H9 (cell line): ENCODE measurements around the gene UBE4B. TPM values are rescaled to one million over a fixed set of nuclear protein-coding genes. Genes with fewer than 3 reads are reported as not detected.

Experiments used
- DNase-seq: peaks from one replicate; pipeline ENCODE4 v3.0.0-alpha.2; 2017
- H2AFZ ChIP-seq: one replicate; pipeline ENCODE4 v1.6.1; 2013; ENCODE audit warnings: mild to moderate bottlenecking, low read length, control low read depth, moderate library complexity
- H2AK5ac ChIP-seq: 2 replicates; pipeline ENCODE4 v1.6.1; 2013; ENCODE audit warnings: low read length, control low read depth, mixed read lengths; ENCODE audit not compliant: insufficient read length
- H2BK120ac ChIP-seq: one replicate; pipeline ENCODE4 v1.6.1; 2013; ENCODE audit warnings: low read depth, mild to moderate bottlenecking, low read length, control low read depth, inconsistent platforms; ENCODE audit not compliant: poor library complexity, severe bottlenecking
- H2BK12ac ChIP-seq: 2 replicates; pipeline ENCODE4 v1.6.1; 2013; ENCODE audit warnings: low read length, control low read depth, mixed read lengths, low read depth; ENCODE audit not compliant: insufficient read length
- H2BK15ac ChIP-seq: 2 replicates; pipeline ENCODE4 v1.6.1; 2013; ENCODE audit warnings: low read depth, low read length, control low read depth
- H2BK20ac ChIP-seq: one replicate; pipeline ENCODE4 v1.6.1; 2013; ENCODE audit warnings: low read depth, mild to moderate bottlenecking, low read length, control low read depth, inconsistent platforms; ENCODE audit not compliant: poor library complexity, severe bottlenecking
- H2BK5ac ChIP-seq: 2 replicates; pipeline ENCODE4 v1.6.1; 2013; ENCODE audit warnings: low read length, control low read depth, mixed read lengths; ENCODE audit not compliant: insufficient read length
- H3K14ac ChIP-seq: 2 replicates; pipeline ENCODE4 v1.6.1; 2013; ENCODE audit warnings: low read length, control low read depth; ENCODE audit not compliant: insufficient read depth
- H3K18ac ChIP-seq: 2 replicates; pipeline ENCODE4 v1.6.1; 2013; ENCODE audit warnings: low read depth, mild to moderate bottlenecking, mixed read lengths, low read length, control low read depth; ENCODE audit not compliant: insufficient read length
- H3K23ac ChIP-seq: 2 replicates; pipeline ENCODE4 v1.6.1; 2013; ENCODE audit warnings: low read length, control low read depth, mixed read lengths, low read depth; ENCODE audit not compliant: insufficient read length
- H3K23me2 ChIP-seq: 2 replicates; pipeline ENCODE4 v1.6.1; 2013; ENCODE audit warnings: low read depth, mild to moderate bottlenecking, mixed read lengths, low read length, control low read depth; ENCODE audit not compliant: insufficient read length, poor library complexity, severe bottlenecking
- H3K27ac ChIP-seq: 2 replicates; pipeline ENCODE4 v1.5.1; 2013; ENCODE audit warnings: low read length, control low read depth, mixed read lengths, low read depth; ENCODE audit not compliant: insufficient read length
- H3K27me3 ChIP-seq: 2 replicates; pipeline ENCODE4 v1.6.1; 2013; ENCODE audit warnings: low read length, control low read depth, inconsistent platforms; ENCODE audit not compliant: insufficient read depth
- H3K4ac ChIP-seq: 2 replicates; pipeline ENCODE4 v1.6.1; 2013; ENCODE audit warnings: low read depth, mild to moderate bottlenecking, control low read depth, inconsistent platforms, low read length, moderate library complexity
- H3K4me1 ChIP-seq: 2 replicates; pipeline ENCODE4 v1.6.1; 2013; ENCODE audit warnings: low read length, control low read depth, inconsistent platforms; ENCODE audit not compliant: insufficient read depth
- H3K4me2 ChIP-seq: 2 replicates; pipeline ENCODE4 v1.6.1; 2013; ENCODE audit warnings: low read length, control low read depth, mixed read lengths; ENCODE audit not compliant: insufficient read length, insufficient read depth
- H3K56ac ChIP-seq: 2 replicates; pipeline ENCODE4 v1.6.1; 2013; ENCODE audit warnings: low read depth, mild to moderate bottlenecking, mixed read lengths, low read length, control low read depth; ENCODE audit not compliant: insufficient read length
- H3K79me1 ChIP-seq: 2 replicates; pipeline ENCODE4 v1.6.1; 2013; ENCODE audit warnings: low read depth, mild to moderate bottlenecking, moderate library complexity, low read length, control low read depth, inconsistent platforms; ENCODE audit not compliant: insufficient read depth, poor library complexity, severe bottlenecking
- H3K79me2 ChIP-seq: 2 replicates; pipeline ENCODE4 v1.6.1; 2013; ENCODE audit warnings: low read length, control low read depth, inconsistent platforms; ENCODE audit not compliant: insufficient read depth
- H3K9ac ChIP-seq: 2 replicates; pipeline ENCODE4 v1.6.1; 2013; ENCODE audit warnings: low read length, control low read depth, mixed read lengths; ENCODE audit not compliant: insufficient read length; ENCODE audit errors: extremely low read depth
- H3K9me3 ChIP-seq: one replicate; pipeline ENCODE4 v1.6.1; 2013; ENCODE audit warnings: low read depth, low read length, inconsistent platforms; ENCODE audit not compliant: control insufficient read depth
- H3T11ph ChIP-seq: one replicate; pipeline ENCODE4 v1.6.1; 2013; ENCODE audit warnings: mild to moderate bottlenecking, low read length, control low read depth, inconsistent platforms
- H4K20me1 ChIP-seq: one replicate; pipeline ENCODE4 v1.6.1; 2013; ENCODE audit not compliant: control insufficient read depth, insufficient read length, insufficient read depth
- H4K5ac ChIP-seq: 2 replicates; pipeline ENCODE4 v1.6.1; 2013; ENCODE audit warnings: low read depth, mild to moderate bottlenecking, mixed read lengths, low read length, control low read depth; ENCODE audit not compliant: insufficient read length
- H4K8ac ChIP-seq: replicated peaks from 2 replicates; pipeline ENCODE4 v1.6.1; 2013; ENCODE audit warnings: low read length, control low read depth, mixed read lengths, low read depth; ENCODE audit not compliant: insufficient read length
- H4K91ac ChIP-seq: 2 replicates; pipeline ENCODE4 v1.6.1; 2013; ENCODE audit warnings: low read depth, mild to moderate bottlenecking, moderate library complexity, mixed read lengths, low read length, control low read depth; ENCODE audit not compliant: insufficient read length
- H3K27ac Mint-ChIP-seq, 3 experiments: 2 replicates in 2 of 3; 3 replicates in 1 of 3; pipeline ENCODE4 v1.8.0; 2020 to 2021; ENCODE audit warnings: mixed read lengths in 3 of 3, mild to moderate bottlenecking in 1 of 3, moderate library complexity in 1 of 3
- H3K27me3 Mint-ChIP-seq: 2 replicates; pipeline ENCODE4 v1.8.0; 2021; ENCODE audit warnings: low read depth, mild to moderate bottlenecking, moderate library complexity, mixed read lengths
- H3K36me3 Mint-ChIP-seq, 3 experiments: 2 replicates in 2 of 3; 3 replicates in 1 of 3; pipeline ENCODE4 v1.8.0; 2020 to 2021; ENCODE audit warnings: low read depth in 3 of 3, mixed read lengths in 3 of 3; ENCODE audit not compliant: insufficient read depth in 1 of 3
- H3K4me1 Mint-ChIP-seq, 2 experiments: 2 replicates each; pipeline ENCODE4 v1.8.0; 2020; ENCODE audit warnings: mixed read lengths in 2 of 2
- H3K4me3 Mint-ChIP-seq, 2 experiments: 2 replicates in 1 of 2; 3 replicates in 1 of 2; pipeline ENCODE4 v1.8.0; 2020 to 2021; ENCODE audit warnings: mild to moderate bottlenecking in 2 of 2, mixed read lengths in 2 of 2, moderate library complexity in 1 of 2
- H3K9me3 Mint-ChIP-seq, 2 experiments: 2 replicates in 1 of 2; 3 replicates in 1 of 2; pipeline ENCODE4 v1.8.0; 2020; ENCODE audit warnings: mild to moderate bottlenecking in 2 of 2, mixed read lengths in 2 of 2, moderate library complexity in 1 of 2
- WGBS: extraction: QIAGEN DNeasy Blood & Tissue Kit; methylation state at CpG from one replicate; pipeline ENCODE4 v1.1.7; 2013; ENCODE audit warnings: missing lambda C conversion rate, low lambda C conversion rate, mixed read lengths; ENCODE audit not compliant: insufficient read length; ENCODE audit errors: extremely low coverage; 5-methylcytosine and 5-hydroxymethylcytosine counted together
- total RNA-seq: library from RNA; stranded (reverse); gene quantifications from 2 replicates; pipeline ENCODE4 v1.2.1, GENCODE V29; 2021
- TF ChIP-seq, protein P1 (sequence below): fragments of 200-600 bp; sonication (generic); conservative IDR thresholded peaks from 3 replicates; pipeline ENCODE4 v1.8.0; 2021; ENCODE audit warnings: antibody characterized with exemption, mild to moderate bottlenecking

UBE4B gene
- total RNA-seq, 1 experiment from 2014 or later, result 67.6 TPM

DNA sequence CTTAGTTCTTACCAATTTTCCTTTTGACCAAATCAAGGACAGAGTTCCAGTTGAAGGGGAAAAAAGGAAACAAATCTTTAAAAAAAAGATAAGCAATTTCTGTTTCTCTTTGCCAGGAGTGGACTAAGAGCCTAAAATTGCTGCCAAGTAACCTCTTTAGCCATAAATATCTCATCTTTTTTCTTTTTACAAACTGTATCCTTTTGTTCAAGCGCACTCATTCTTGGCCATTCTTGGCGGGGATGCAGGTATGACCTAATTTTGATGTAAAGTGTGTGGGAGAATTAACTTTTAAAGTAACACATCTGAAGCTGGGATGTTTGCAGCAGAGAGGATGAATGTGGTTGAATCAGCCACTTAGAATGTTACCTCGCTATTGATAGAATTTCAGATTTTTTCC is 164.2 kb downstream of the UBE4B start:
- no peak overlapping the region for H3K4me3 Mint-ChIP-seq
- Histone ChIP-seq H2BK20ac (no peak overlapping the region), H4K20me1 (no peaks in the 10 kb centered on the region), H3K9ac (no peak overlapping the region), H3K79me1 (no peaks in the 10 kb centered on the region), H2AK5ac (no peak overlapping the region), H4K91ac (no peak overlapping the region), H3K56ac (no peak overlapping the region), H3K79me2 (no peaks in the 10 kb centered on the region), H3K9me3 (no peaks in the 10 kb centered on the region), H2AFZ (no peak overlapping the region), H3K27ac (no peak overlapping the region), H3K23me2 (no peaks in the 10 kb centered on the region), H3K23ac (no peak overlapping the region), H3K18ac (no peak overlapping the region), H4K5ac (no peak overlapping the region), H3K27me3 (no peaks in the 10 kb centered on the region), H3K14ac (no peak overlapping the region), H3K4ac (no peak overlapping the region), H2BK15ac (no peak overlapping the region), H3K4me1 (no peaks in the 10 kb centered on the region), H4K8ac (no peak overlapping the region), H3K4me2 (no peak overlapping the region), H3T11ph (no peak overlapping the region), H2BK5ac (no peak overlapping the region), H2BK12ac (no peak overlapping the region), H2BK120ac (no peak overlapping the region)
- WGBS, result no CpG with 5 or more reads among the region's 3 CpGs
- H3K4me1 Mint-ChIP-seq, result peaks cover 0 to 6% of the 10 kb centered on the region in 2 experiments; a peak in 3 of 4 replicates
- no peak for DNase-seq
- no peaks in the 10 kb centered on the region; a peak in 1 of 7 replicates for H3K36me3 Mint-ChIP-seq
- H3K27me3 Mint-ChIP-seq, result no peaks in the 10 kb centered on the region; the same call in 1 of the 2 replicates
- H3K27ac Mint-ChIP-seq, result no peak overlapping the region
- no peaks in the 10 kb centered on the region for H3K9me3 Mint-ChIP-seq
- TF ChIP-seq, protein P1, sequence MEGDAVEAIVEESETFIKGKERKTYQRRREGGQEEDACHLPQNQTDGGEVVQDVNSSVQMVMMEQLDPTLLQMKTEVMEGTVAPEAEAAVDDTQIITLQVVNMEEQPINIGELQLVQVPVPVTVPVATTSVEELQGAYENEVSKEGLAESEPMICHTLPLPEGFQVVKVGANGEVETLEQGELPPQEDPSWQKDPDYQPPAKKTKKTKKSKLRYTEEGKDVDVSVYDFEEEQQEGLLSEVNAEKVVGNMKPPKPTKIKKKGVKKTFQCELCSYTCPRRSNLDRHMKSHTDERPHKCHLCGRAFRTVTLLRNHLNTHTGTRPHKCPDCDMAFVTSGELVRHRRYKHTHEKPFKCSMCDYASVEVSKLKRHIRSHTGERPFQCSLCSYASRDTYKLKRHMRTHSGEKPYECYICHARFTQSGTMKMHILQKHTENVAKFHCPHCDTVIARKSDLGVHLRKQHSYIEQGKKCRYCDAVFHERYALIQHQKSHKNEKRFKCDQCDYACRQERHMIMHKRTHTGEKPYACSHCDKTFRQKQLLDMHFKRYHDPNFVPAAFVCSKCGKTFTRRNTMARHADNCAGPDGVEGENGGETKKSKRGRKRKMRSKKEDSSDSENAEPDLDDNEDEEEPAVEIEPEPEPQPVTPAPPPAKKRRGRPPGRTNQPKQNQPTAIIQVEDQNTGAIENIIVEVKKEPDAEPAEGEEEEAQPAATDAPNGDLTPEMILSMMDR, result no peak
